Neural progenitor cell (in vitro differentiated cells): ENCODE measurements around the gene TMIE. TPM values are rescaled to one million over a fixed set of nuclear protein-coding genes. Genes with fewer than 3 reads are reported as not detected.
A peak's percentile ranks its signal among the peaks of the same experiment; 100 is the strongest.

Source experiments
- DNase-seq: peaks from one replicate; pipeline ENCODE4 v3.0.0-alpha.2; 2016; ENCODE audit warnings: low spot score
- H2AFZ ChIP-seq: fragments of 200-600 bp; sonication (generic); replicated peaks from 2 replicates; pipeline ENCODE4 v1.6.1; 2016; ENCODE audit warnings: antibody characterized with exemption
- H3F3A ChIP-seq: fragments of 200-600 bp; sonication (generic); 2 replicates; pipeline ENCODE4 v1.6.1; 2016; ENCODE audit warnings: antibody characterized with exemption, low read depth
- H3K27ac ChIP-seq: fragments of 200-600 bp; sonication (generic); 2 replicates; pipeline ENCODE4 v1.5.1; 2016; ENCODE audit warnings: mild to moderate bottlenecking
- H3K27me3 ChIP-seq: fragments of 200-600 bp; sonication (generic); 2 replicates; pipeline ENCODE4 v1.6.1; 2016; ENCODE audit warnings: mild to moderate bottlenecking, moderate library complexity
- H3K36me3 ChIP-seq: fragments of 200-600 bp; sonication (generic); 2 replicates; pipeline ENCODE4 v1.5.1; 2016
- H3K4me1 ChIP-seq: fragments of 200-600 bp; sonication (generic); 2 replicates; pipeline ENCODE4 v1.6.1; 2016; ENCODE audit warnings: mixed run types
- H3K4me2 ChIP-seq: fragments of 200-600 bp; sonication (generic); 2 replicates; pipeline ENCODE4 v1.6.1; 2016
- H3K4me3 ChIP-seq: fragments of 200-600 bp; sonication (generic); 2 replicates; pipeline ENCODE4 v1.5.1; 2016
- H3K79me2 ChIP-seq: fragments of 200-600 bp; sonication (generic); 2 replicates; pipeline ENCODE4 v1.6.1; 2016; ENCODE audit warnings: low read depth
- H3K9ac ChIP-seq: fragments of 200-600 bp; sonication (generic); 2 replicates; pipeline ENCODE4 v1.6.1; 2016
- H3K9me3 ChIP-seq: fragments of 200-600 bp; sonication (generic); 2 replicates; pipeline ENCODE4 v1.5.1; 2016; ENCODE audit warnings: low read depth
- H4K20me1 ChIP-seq: fragments of 200-600 bp; sonication (generic); 2 replicates; pipeline ENCODE4 v1.6.1; 2016; ENCODE audit warnings: low read depth
- H3K27ac Mint-ChIP-seq: 3 replicates; pipeline ENCODE4 v1.8.0; 2021; ENCODE audit warnings: mixed read lengths
- H3K27me3 Mint-ChIP-seq: 2 replicates; pipeline ENCODE4 v1.8.0; 2022; ENCODE audit warnings: low read depth, mild to moderate bottlenecking, inconsistent platforms, moderate library complexity, mixed read lengths; ENCODE audit not compliant: insufficient read depth
- H3K36me3 Mint-ChIP-seq: 3 replicates; pipeline ENCODE4 v1.8.0; 2021; ENCODE audit warnings: mixed read lengths
- H3K4me1 Mint-ChIP-seq: 3 replicates; pipeline ENCODE4 v1.8.0; 2021; ENCODE audit warnings: mixed read lengths
- H3K4me3 Mint-ChIP-seq: 3 replicates; pipeline ENCODE4 v1.8.0; 2021; ENCODE audit warnings: mild to moderate bottlenecking, moderate library complexity, mixed read lengths
- H3K9me3 Mint-ChIP-seq: 3 replicates; pipeline ENCODE4 v1.8.0; 2020; ENCODE audit warnings: mixed read lengths
- EZH2 ChIP-seq: fragments of 200-600 bp; sonication (generic); IDR thresholded peaks from 2 replicates; pipeline ENCODE4 v1.6.1; 2017; ENCODE audit warnings: antibody characterized with exemption, mild to moderate bottlenecking, moderate library complexity
- EZH2phosphoT487 ChIP-seq: fragments of 200-600 bp; sonication (generic); IDR thresholded peaks from 2 replicates; pipeline ENCODE4 v1.6.1; 2017; ENCODE audit warnings: antibody characterized with exemption
- total RNA-seq: library from RNA; depleted of rRNA; stranded (reverse); fragments of >200 nt; gene quantifications from 2 replicates; pipeline ENCODE4 v1.2.3, GENCODE V29; 2015; ENCODE audit warnings: low replicate concordance
- TF ChIP-seq, protein P1 (sequence below): fragments of 200-600 bp; sonication (generic); IDR thresholded peaks from 2 replicates; pipeline ENCODE4 v1.5.1; 2017; ENCODE audit warnings: antibody characterized with exemption, mild to moderate bottlenecking

The TMIE gene
- total RNA-seq, 1 donor from 2014 or later, result not detected

DNA sequence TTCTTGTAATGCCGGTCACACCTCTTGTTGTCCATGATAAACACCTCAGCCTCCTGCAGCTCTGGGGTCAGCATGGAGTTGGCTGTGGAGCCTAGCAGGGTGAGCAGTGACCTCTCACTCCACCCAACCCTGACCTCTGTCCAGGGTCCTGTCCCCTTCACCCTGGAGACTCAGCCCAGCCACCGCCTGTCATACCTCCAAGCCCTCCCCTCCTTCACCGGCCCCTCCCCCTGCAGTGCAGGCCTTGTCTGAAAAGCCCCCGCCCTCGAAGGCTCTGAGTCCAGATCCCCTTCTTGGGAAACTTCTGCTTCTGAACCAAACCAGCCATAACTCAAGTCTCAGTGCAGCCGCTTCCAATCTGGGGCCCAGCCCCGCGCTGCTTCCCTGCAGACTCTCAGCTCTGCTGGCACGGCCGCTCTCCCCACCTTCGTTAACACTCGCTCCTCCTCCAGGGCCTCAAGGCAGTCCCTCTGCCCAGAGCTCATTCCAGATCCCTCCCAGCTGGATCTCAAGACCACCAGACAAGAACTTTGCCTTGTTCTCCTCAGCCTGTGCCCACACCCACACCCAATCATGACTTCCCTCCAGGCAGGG, 41.9 kb downstream of the TMIE start:
- Histone ChIP-seq H3F3A (no peaks in the 10 kb centered on the region), H3K4me1 (no peaks in the 10 kb centered on the region), H3K79me2 (no peaks in the 10 kb centered on the region), H4K20me1 (no peaks in the 10 kb centered on the region), H3K27ac (no peak overlapping the region), H2AFZ (no peak overlapping the region), H3K4me2 (no peak overlapping the region), H3K4me3 (no peak overlapping the region), H3K36me3 (no peaks in the 10 kb centered on the region), H3K9ac (no peak overlapping the region), H3K27me3 (no peaks in the 10 kb centered on the region), H3K9me3 (no peaks in the 10 kb centered on the region)
- peak overlapping the region; percentile 33 for H3K27ac Mint-ChIP-seq
- peak; percentile 20 for DNase-seq
- no peaks in the 10 kb centered on the region for H3K36me3 Mint-ChIP-seq
- peak overlapping the region; percentile 47 for H3K4me3 Mint-ChIP-seq
- H3K27me3 Mint-ChIP-seq, result peaks cover 5% of the 10 kb centered on the region
- TF ChIP-seq, protein P1, sequence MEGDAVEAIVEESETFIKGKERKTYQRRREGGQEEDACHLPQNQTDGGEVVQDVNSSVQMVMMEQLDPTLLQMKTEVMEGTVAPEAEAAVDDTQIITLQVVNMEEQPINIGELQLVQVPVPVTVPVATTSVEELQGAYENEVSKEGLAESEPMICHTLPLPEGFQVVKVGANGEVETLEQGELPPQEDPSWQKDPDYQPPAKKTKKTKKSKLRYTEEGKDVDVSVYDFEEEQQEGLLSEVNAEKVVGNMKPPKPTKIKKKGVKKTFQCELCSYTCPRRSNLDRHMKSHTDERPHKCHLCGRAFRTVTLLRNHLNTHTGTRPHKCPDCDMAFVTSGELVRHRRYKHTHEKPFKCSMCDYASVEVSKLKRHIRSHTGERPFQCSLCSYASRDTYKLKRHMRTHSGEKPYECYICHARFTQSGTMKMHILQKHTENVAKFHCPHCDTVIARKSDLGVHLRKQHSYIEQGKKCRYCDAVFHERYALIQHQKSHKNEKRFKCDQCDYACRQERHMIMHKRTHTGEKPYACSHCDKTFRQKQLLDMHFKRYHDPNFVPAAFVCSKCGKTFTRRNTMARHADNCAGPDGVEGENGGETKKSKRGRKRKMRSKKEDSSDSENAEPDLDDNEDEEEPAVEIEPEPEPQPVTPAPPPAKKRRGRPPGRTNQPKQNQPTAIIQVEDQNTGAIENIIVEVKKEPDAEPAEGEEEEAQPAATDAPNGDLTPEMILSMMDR, result no peak
- TF ChIP-seq EZH2, result no peak
- TF ChIP-seq EZH2phosphoT487, result no peak
- H3K4me1 Mint-ChIP-seq, result peaks cover 7% of the 10 kb centered on the region
- no peaks in the 10 kb centered on the region for H3K9me3 Mint-ChIP-seq

DNA sequence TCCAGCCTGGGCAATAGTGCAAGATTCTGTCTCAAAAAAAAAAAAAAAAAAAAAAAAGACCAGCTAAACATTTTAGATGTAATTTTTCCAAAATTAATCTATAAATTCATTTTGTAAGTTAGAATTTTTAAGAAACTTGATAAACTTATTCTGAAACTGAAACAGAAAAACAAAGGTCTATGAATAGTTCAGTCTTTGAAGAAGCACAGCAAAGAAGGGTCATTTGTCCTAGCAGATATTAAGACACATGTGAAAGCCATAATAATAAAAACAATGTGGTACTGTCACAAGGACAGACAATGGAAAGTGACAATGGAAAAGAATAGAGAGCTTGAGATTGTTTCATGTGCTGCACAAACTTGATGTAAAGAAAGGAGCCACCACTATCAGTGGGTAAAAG, 45.5 kb downstream of the TMIE start:
- Histone ChIP-seq H3F3A (no peaks in the 10 kb centered on the region), H3K27ac (no peak overlapping the region), H3K36me3 (no peaks in the 10 kb centered on the region), H3K27me3 (no peaks in the 10 kb centered on the region), H3K9me3 (no peaks in the 10 kb centered on the region), H4K20me1 (no peaks in the 10 kb centered on the region), H3K4me3 (no peak overlapping the region), H3K4me1 (no peaks in the 10 kb centered on the region), H3K9ac (no peak overlapping the region), H3K79me2 (no peaks in the 10 kb centered on the region), H3K4me2 (no peak overlapping the region), H2AFZ (no peak overlapping the region)
- Mint-ChIP-seq H3K4me1 (peaks cover 7% of the 10 kb centered on the region), H3K27me3 (peaks cover 8% of the 10 kb centered on the region), H3K36me3 (no peaks in the 10 kb centered on the region), H3K4me3 (no peak overlapping the region), H3K9me3 (no peaks in the 10 kb centered on the region), H3K27ac (no peak overlapping the region)
- TF ChIP-seq, protein P1, result no peak
- TF ChIP-seq EZH2phosphoT487 (no peak), EZH2 (no peak)
- no peak for DNase-seq

DNA sequence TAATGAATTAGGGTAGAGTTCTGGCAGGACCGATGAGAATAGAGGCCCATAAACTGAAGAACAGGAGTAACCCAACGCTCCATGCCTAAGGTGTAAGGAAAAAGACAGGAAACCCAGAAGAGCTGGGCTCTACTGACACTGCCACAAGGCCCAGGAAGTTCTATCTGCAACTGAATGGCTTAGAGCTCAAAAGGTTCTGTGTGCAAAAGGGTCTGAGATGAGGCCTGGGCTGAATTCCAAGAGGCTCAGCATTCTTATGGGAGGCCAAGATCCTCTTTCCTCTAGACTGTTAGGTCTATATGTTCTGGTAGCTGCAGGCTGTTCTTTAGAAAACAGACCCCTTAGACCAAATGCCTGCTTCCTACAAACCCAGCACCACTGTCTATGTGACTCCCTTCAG, 47.0 kb downstream of the TMIE start:
- Histone ChIP-seq H3F3A (no peaks in the 10 kb centered on the region), H3K4me3 (no peak overlapping the region), H3K79me2 (no peaks in the 10 kb centered on the region), H3K4me1 (no peaks in the 10 kb centered on the region), H3K36me3 (no peaks in the 10 kb centered on the region), H3K9me3 (no peaks in the 10 kb centered on the region), H4K20me1 (no peaks in the 10 kb centered on the region), H3K27ac (no peak overlapping the region), H2AFZ (no peak overlapping the region), H3K27me3 (no peaks in the 10 kb centered on the region), H3K9ac (no peak overlapping the region), H3K4me2 (no peak overlapping the region)
- no peak for DNase-seq
- H3K27ac Mint-ChIP-seq, result no peak overlapping the region
- no peak overlapping the region for H3K4me3 Mint-ChIP-seq
- no peaks in the 10 kb centered on the region for H3K9me3 Mint-ChIP-seq
- H3K36me3 Mint-ChIP-seq, result no peaks in the 10 kb centered on the region
- TF ChIP-seq EZH2phosphoT487 (no peak), EZH2 (no peak)
- TF ChIP-seq, protein P1, result no peak
- peaks cover 4% of the 10 kb centered on the region for H3K4me1 Mint-ChIP-seq
- H3K27me3 Mint-ChIP-seq, result peaks cover 3% of the 10 kb centered on the region
